Esophagus muscularis mucosa (tissue), 4 donors: ENCODE data around the gene LTF.

Experiments
- EP300 ChIP-seq: sonication (generic); formaldehyde crosslinking; IDR thresholded peaks from one replicate; pipeline ENCODE4 v1.6.1; 2017; ENCODE audit warnings: antibody characterized with exemption
- POLR2A ChIP-seq: fragments of 450-650 bp; IDR thresholded peaks from one replicate; pipeline ENCODE4 v1.6.1; 2017; ENCODE audit warnings: antibody characterized with exemption, moderate library complexity, mild to moderate bottlenecking, low read depth
- POLR2AphosphoS5 ChIP-seq, 2 donors: sonication (generic); formaldehyde crosslinking; IDR thresholded peaks; one replicate each; pipeline ENCODE4 v1.6.1; 2017; ENCODE audit warnings: antibody characterized with exemption in 2 of 2
- TF ChIP-seq, protein P1 (sequence below), 3 experiments: fragments of 200-600 bp in 2 of 3; fragments of 450-650 bp in 1 of 3; sonication (generic) in 2 of 3; IDR thresholded peaks; one replicate each; pipeline ENCODE4 v1.5.1; 2017 to 2019; ENCODE audit warnings: antibody characterized with exemption in 3 of 3, mild to moderate bottlenecking in 2 of 3, moderate library complexity in 1 of 3

DNA sequence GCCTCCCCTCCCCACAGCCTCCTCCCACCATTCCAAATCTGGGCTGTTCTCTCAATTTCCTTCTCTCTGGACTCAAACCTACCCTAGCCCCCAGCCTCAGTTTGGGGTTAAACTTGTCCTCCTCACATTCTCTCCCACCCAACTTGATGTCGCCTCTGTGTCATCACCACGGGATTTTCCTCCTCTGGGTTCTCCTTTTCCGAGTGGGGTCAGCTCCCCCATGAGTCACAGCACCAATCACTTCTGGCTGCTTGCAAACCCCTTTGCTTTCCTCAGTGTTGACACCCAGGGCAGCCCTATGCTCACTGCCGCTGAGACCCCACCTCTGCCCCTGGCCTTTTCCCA, 58.3 kb downstream of the LTF start:
- TF ChIP-seq, protein P1, sequence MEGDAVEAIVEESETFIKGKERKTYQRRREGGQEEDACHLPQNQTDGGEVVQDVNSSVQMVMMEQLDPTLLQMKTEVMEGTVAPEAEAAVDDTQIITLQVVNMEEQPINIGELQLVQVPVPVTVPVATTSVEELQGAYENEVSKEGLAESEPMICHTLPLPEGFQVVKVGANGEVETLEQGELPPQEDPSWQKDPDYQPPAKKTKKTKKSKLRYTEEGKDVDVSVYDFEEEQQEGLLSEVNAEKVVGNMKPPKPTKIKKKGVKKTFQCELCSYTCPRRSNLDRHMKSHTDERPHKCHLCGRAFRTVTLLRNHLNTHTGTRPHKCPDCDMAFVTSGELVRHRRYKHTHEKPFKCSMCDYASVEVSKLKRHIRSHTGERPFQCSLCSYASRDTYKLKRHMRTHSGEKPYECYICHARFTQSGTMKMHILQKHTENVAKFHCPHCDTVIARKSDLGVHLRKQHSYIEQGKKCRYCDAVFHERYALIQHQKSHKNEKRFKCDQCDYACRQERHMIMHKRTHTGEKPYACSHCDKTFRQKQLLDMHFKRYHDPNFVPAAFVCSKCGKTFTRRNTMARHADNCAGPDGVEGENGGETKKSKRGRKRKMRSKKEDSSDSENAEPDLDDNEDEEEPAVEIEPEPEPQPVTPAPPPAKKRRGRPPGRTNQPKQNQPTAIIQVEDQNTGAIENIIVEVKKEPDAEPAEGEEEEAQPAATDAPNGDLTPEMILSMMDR (IDR thresholded peaks at IDR 0.05), result no peak
- TF ChIP-seq POLR2AphosphoS5 (IDR thresholded peaks at IDR 0.05) (no peak), EP300 (no peak), POLR2A (no peak)
